ENCODE data around the gene DUSP7. TPM values are rescaled to one million over a fixed set of nuclear protein-coding genes. Genes with fewer than 3 reads are reported as not detected.

Gene DUSP7
- total RNA-seq, 1 experiment from 2014 or later, result 18.8 TPM

DNA sequence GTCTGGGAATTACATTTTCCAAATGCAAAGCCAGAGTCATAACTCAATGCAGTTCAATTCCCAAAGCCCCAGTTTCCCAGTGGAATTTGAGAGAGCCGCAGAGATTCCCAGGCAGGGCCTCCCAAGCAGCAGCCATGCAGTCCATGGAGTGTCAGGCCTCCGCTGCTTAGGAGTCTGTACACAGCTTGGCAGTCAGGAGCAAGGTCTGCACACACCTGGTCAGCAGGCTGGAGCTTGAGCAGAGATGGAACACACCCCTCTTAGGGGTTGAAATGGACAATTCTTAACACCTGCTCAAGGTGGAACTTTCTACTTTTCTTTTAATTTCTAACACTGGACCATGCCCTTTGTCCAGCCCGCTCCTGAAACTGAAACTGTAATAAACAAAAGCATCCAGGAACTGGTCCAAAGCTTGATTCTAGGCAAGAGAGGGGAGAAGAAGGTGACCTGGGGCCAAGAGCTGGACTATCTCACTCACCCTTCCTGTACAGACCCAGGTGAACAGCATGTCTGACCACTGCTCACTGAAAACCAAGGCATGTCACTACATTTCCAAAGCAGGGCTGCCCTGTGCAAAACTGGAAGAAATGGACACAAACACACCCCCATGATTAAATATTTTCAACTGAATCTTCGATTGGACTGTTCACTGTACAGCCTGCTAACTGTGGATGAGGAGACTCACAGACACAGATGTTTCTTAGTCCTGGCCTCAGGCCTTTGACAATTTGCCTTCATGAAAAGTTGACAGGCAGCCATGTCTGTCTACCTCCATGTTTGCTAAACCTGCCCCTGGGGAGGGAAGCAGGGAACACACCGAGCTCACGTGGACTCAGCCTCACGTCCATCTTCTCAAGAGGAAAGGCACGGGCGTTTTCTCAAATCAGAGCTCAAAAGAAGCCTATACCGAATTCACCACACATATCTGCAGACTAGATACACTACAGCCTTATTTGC is 48.6 kb upstream of the DUSP7 start:
- H3K9me3 Mint-ChIP-seq, result peaks cover 24% of the 10 kb centered on the region
- POLR2A ChIA-PET, result interaction anchor here (0.6 to 0.7 kb wide), 2 partner anchors 38 to 40 kb away, joined by 4 read pairs; no protein-coding TSS in a partner anchor
- CTCF ChIA-PET, result interaction anchor here (2.0 kb wide), 1 partner anchor 100 kb away, joined by 11 read pairs; no protein-coding TSS in a partner anchor
- peaks cover 54% of the 10 kb centered on the region for H3K36me3 Mint-ChIP-seq
- no peak for ATAC-seq
- no peak overlapping the region for H3K27ac Mint-ChIP-seq
- no peaks in the 10 kb centered on the region for H3K27me3 Mint-ChIP-seq (ENCODE audit: low read depth)
- TF ChIP-seq NR2C2 (CRISPR knock-in tag; IDR thresholded peaks at IDR 0.05), result no peak
- TF ChIP-seq, protein P1, sequence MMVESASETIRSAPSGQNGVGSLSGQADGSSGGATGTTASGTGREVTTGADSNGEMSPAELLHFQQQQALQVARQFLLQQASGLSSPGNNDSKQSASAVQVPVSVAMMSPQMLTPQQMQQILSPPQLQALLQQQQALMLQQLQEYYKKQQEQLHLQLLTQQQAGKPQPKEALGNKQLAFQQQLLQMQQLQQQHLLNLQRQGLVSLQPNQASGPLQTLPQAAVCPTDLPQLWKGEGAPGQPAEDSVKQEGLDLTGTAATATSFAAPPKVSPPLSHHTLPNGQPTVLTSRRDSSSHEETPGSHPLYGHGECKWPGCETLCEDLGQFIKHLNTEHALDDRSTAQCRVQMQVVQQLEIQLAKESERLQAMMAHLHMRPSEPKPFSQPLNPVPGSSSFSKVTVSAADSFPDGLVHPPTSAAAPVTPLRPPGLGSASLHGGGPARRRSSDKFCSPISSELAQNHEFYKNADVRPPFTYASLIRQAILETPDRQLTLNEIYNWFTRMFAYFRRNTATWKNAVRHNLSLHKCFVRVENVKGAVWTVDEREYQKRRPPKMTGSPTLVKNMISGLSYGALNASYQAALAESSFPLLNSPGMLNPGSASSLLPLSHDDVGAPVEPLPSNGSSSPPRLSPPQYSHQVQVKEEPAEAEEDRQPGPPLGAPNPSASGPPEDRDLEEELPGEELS (CRISPR knock-in tag; IDR thresholded peaks at IDR 0.05), result no peak
- TF ChIP-seq, protein P2, sequence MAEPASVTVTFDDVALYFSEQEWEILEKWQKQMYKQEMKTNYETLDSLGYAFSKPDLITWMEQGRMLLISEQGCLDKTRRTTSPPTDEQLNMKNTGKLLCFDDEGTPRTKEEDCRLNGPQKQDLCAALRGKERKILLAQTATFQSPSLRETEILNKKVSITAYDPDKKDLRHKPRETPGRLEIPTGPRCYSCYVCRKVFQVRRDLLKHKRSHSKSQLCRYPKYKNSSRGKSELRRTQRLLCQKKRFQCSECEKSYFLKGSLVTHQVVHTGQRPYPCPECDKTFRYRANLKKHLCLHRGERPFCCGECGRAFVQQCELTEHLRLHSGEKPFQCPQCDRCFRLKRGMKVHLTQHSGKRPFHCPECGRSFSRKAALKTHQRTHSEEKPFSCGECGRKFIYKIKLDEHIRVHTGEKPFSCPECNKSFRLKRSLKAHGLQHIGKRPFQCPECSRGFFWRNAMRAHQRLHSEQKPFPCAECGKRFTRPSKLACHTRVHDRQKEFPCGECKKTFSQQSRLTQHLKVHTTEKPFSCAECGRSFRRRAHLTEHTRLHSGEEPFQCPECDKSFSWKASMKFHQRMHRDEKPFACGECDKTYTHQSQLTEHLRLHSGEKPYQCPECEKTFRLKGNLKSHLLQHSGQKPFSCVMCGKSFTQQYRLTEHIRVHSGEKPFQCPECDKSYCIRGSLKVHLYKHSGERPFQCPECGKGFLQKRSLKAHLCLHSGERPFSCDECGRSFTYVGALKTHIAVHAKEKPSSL (CRISPR knock-in tag; conservative IDR thresholded peaks at IDR 0.05), result no peak
- no peak for TF ChIP-seq ZNF232 (CRISPR knock-in tag; IDR thresholded peaks at IDR 0.05)
- no peak for TF ChIP-seq ZNF263 (CRISPR knock-in tag; IDR thresholded peaks at IDR 0.05; ENCODE audit: low read depth)
- no peak for TF ChIP-seq GABPB1 (CRISPR knock-in tag; IDR thresholded peaks at IDR 0.05)
- no peak overlapping the region for H3K4me3 Mint-ChIP-seq
- peaks cover 3% of the 10 kb centered on the region; the same call in 1 of the 2 replicates for H3K4me1 Mint-ChIP-seq
- no peak for DNase-seq (ENCODE audit: low spot score)

DNA sequence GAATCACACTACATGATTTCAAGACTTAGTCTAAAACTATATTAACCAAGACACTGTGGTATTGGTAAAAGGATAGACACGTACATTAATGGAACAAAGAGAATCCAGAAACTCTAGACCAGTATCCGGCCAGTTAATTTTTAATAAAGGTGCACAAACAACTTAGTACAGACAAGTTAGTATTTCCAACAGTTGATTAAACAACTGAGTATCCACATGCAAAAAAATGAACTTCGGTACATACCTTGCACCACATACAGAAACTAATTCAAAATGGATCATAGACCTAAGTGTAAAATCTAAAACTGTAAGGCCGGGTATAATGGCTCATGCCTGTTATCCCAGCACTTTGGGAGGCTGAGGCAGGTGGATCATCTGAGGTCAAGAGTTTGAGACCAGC is 46.6 kb upstream of the DUSP7 start:
- Mint-ChIP-seq H3K4me3 (no peak overlapping the region), H3K27ac (no peak overlapping the region), H3K9me3 (peaks cover 24% of the 10 kb centered on the region), H3K36me3 (peaks cover 53% of the 10 kb centered on the region), H3K27me3 (ENCODE audit: low read depth) (no peaks in the 10 kb centered on the region), H3K4me1 (peaks cover 3% of the 10 kb centered on the region; the same call in 1 of the 2 replicates)
- DNase-seq (ENCODE audit: low spot score) (no peak), ATAC-seq (no peak)
- TF ChIP-seq NFATC4 (CRISPR knock-in tag; IDR thresholded peaks at IDR 0.05) (no peak), GTF2I (CRISPR knock-in tag; conservative IDR thresholded peaks at IDR 0.05) (no peak), RELA (CRISPR knock-in tag; IDR thresholded peaks at IDR 0.05; ENCODE audit: borderline replicate concordance) (no peak)
- POLR2A ChIA-PET, result no interaction called here
- CTCF ChIA-PET, result no interaction called here

DNA sequence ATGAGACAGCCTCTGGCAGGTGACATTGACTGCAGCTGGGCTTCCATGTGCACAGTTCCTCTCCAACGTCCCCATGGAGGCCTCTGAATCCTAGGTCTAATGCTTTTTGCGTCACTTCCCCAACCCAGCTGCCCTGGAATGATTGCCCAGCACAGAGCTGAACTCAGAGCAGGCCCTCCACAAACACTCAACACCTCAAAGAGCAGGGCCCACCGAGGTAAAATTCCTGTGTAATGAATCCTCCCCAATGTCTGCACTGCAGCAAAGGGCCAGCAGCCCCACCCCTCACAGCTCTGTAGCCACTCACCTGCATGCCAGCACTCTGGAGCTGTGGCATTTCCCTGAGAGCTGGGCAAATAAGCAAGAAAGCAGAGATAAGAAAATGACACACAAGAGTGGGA is 42.6 kb upstream of the DUSP7 start:
- Mint-ChIP-seq H3K4me3 (no peak overlapping the region), H3K4me1 (no peaks in the 10 kb centered on the region), H3K27ac (no peak overlapping the region), H3K27me3 (ENCODE audit: low read depth) (no peaks in the 10 kb centered on the region), H3K9me3 (peaks cover 24% of the 10 kb centered on the region), H3K36me3 (peaks cover 43% of the 10 kb centered on the region)
- ChIA-PET POLR2A (no interaction called here), CTCF (interaction anchor here (1.5 kb wide), 2 partner anchors 10 to 95 kb away, joined by 3 read pairs; no protein-coding TSS in a partner anchor)
- ATAC-seq, result no peak
- DNase-seq (ENCODE audit: low spot score), result no peak
- TF ChIP-seq TP53 (CRISPR knock-in tag; IDR thresholded peaks at IDR 0.05), result no peak
- TF ChIP-seq NFE2L1 (CRISPR knock-in tag; IDR thresholded peaks at IDR 0.05), result no peak
- TF ChIP-seq ZNF416 (CRISPR knock-in tag; IDR thresholded peaks at IDR 0.05), result no peak
- TF ChIP-seq FOXJ3 (CRISPR knock-in tag; IDR thresholded peaks at IDR 0.05; ENCODE audit: borderline replicate concordance), result no peak
- no peak for TF ChIP-seq NR3C1 (CRISPR knock-in tag; conservative IDR thresholded peaks at IDR 0.05; ENCODE audit: low read depth)
- TF ChIP-seq, protein P3, sequence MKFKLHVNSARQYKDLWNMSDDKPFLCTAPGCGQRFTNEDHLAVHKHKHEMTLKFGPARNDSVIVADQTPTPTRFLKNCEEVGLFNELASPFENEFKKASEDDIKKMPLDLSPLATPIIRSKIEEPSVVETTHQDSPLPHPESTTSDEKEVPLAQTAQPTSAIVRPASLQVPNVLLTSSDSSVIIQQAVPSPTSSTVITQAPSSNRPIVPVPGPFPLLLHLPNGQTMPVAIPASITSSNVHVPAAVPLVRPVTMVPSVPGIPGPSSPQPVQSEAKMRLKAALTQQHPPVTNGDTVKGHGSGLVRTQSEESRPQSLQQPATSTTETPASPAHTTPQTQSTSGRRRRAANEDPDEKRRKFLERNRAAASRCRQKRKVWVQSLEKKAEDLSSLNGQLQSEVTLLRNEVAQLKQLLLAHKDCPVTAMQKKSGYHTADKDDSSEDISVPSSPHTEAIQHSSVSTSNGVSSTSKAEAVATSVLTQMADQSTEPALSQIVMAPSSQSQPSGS (CRISPR knock-in tag; IDR thresholded peaks at IDR 0.05; ENCODE audit: borderline replicate concordance, low read depth), result no peak
- TF ChIP-seq, protein P4, sequence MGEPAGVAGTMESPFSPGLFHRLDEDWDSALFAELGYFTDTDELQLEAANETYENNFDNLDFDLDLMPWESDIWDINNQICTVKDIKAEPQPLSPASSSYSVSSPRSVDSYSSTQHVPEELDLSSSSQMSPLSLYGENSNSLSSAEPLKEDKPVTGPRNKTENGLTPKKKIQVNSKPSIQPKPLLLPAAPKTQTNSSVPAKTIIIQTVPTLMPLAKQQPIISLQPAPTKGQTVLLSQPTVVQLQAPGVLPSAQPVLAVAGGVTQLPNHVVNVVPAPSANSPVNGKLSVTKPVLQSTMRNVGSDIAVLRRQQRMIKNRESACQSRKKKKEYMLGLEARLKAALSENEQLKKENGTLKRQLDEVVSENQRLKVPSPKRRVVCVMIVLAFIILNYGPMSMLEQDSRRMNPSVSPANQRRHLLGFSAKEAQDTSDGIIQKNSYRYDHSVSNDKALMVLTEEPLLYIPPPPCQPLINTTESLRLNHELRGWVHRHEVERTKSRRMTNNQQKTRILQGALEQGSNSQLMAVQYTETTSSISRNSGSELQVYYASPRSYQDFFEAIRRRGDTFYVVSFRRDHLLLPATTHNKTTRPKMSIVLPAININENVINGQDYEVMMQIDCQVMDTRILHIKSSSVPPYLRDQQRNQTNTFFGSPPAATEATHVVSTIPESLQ (CRISPR knock-in tag; IDR thresholded peaks at IDR 0.05), result no peak
- no peak for TF ChIP-seq SMAD4 (CRISPR knock-in tag; IDR thresholded peaks at IDR 0.05)
- no peak for TF ChIP-seq MXD4 (CRISPR knock-in tag; IDR thresholded peaks at IDR 0.05; ENCODE audit: borderline replicate concordance)
- TF ChIP-seq, protein P5, sequence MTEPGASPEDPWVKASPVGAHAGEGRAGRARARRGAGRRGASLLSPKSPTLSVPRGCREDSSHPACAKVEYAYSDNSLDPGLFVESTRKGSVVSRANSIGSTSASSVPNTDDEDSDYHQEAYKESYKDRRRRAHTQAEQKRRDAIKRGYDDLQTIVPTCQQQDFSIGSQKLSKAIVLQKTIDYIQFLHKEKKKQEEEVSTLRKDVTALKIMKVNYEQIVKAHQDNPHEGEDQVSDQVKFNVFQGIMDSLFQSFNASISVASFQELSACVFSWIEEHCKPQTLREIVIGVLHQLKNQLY (CRISPR knock-in tag; IDR thresholded peaks at IDR 0.05), result no peak
- no peak for TF ChIP-seq FOXK1 (CRISPR knock-in tag; IDR thresholded peaks at IDR 0.05)

All from WTC11 (cell line).